GM21423 (cell line): ENCODE measurements around the gene CLCF1.
A peak's percentile ranks its signal among the peaks of the same experiment; 100 is the strongest.

ENCODE experiments used
- ATAC-seq: cut with Tn5 transposase; IDR thresholded peaks from one replicate; pipeline ENCODE4 v1.9.1; 2021; ENCODE audit warnings: mild to moderate bottlenecking, moderate library complexity; ENCODE audit not compliant: unreplicated experiment

Gene CLCF1

DNA sequence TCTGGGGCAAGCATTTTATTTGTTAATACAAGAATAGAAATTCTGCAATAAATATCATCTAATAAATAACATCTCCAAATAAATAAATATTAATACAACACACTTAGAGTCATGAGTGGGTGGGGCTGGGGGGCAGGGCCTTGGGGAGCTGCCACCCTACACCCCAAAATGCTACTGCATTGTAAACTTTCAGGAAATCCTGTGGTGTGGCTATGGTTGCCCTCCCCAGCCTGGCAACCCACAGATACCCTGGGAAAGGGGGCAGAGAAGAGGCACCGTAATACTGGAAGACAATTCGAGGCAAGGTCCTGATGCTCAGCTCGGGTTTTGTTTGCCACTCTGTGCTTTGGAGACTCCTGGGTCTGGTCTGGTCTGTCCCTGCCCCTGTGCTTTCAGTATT, 9.2 kb downstream of the CLCF1 start:
- no peak for ATAC-seq

DNA sequence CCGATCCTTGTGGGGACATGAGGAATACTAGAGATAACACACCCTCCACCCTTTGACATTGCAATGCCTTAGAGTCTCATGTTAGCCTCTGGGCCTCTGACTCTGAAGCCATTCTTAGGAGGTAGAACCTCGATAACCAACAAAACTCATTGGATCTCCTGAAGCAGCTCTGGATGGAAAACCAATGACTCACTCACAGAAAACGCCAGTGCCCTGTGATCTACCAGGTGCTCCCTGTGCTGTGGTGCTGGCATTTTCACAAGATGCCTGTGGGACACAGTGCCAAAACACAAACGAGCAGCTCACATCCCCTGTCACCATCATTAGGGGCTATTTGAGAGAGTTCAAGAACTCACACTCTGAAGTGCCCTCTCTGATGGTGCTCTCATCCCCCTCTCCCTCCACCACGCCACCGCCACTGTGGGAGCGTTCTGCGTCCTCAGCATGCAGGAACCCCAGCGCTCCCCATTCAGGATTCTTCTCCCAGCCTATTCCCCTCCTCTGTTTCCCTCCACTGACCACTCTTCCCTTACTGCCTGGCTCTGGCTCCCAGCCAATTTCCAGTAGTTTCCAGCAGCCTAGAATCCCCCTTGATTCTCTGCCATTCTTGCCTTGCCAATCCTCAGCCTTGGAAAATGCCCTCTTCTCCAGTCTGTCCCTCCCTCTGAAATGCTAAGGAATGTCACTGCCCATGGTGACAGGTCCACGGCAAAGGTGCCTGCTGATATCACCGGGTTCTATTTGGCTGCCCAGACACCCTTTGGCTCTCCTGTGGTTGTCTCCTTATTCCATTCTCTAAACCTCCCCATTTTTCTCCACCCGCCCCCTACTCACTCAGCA, 15.3 kb downstream of the CLCF1 start:
- ATAC-seq, result no peak

- no peak for ATAC-seq
Observed at GRCh38 chr11:67356864-67357561, 16.4 kb downstream of the CLCF1 start.

DNA sequence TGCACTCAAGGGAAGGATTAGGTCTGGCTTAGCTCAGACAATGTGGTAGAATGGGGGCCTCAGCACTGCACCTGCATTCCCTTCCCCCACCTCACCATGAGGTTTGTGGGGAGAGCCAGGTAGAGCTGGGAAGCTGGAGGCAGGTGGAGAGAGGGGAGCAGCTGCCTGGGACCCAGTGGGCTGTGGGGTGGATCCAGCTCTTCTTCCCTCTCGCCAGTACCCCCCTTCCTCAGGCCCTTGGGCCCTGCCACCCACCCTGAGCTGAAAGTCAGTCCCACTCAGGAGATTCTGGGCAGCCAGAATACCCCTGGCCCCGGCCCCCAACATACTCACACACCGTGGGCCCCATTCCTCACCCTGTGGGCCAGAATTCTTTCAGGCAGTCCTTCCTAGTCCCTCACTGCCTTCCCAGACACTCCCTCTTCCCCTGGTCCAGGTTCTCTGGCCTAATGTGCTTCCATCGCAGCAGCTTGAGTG, 17.0 kb downstream of the CLCF1 start:
- ATAC-seq, result no peak

- ATAC-seq, result no peak
Observed at GRCh38 chr11:67355794-67356386, 17.5 kb downstream of the CLCF1 start.

DNA sequence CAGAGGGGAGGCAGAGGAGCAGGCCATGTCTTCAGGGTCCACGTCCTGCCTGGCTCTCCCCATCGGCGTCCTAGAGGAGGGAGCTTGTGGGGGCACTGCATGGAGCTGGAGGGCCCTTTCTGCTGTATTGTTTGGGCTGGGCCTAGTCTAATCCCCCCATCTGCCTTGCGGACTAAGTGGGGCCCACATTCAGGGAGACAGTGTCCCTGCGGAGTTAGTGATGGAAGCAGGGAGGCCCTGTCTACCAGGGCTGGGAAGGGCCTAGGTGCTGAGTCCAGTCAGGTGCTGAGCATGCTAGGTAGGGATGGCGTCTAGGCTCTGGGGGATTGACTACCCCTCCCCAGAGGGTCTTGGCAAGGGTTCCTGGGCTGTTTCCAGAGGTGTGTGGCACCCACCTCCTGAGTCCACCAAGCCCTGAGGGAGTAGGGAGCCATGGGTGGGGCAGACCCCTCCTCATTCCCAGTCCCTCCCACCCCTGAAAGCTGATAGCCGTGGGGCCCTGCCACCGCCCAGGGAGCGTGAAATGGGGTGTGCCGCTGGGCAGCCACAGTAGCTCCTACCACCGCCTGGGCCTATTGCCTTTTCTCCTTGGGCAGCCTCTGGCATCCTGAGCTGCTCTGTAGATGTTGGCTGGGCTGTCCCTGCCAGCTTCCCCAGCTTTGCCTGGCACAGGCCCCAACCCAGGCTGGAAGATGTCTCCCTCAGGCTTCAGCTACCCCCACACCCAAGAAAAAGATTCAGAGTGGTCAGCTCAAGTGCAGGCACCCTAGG, 18.2 kb downstream of the CLCF1 start:
- no peak for ATAC-seq

DNA sequence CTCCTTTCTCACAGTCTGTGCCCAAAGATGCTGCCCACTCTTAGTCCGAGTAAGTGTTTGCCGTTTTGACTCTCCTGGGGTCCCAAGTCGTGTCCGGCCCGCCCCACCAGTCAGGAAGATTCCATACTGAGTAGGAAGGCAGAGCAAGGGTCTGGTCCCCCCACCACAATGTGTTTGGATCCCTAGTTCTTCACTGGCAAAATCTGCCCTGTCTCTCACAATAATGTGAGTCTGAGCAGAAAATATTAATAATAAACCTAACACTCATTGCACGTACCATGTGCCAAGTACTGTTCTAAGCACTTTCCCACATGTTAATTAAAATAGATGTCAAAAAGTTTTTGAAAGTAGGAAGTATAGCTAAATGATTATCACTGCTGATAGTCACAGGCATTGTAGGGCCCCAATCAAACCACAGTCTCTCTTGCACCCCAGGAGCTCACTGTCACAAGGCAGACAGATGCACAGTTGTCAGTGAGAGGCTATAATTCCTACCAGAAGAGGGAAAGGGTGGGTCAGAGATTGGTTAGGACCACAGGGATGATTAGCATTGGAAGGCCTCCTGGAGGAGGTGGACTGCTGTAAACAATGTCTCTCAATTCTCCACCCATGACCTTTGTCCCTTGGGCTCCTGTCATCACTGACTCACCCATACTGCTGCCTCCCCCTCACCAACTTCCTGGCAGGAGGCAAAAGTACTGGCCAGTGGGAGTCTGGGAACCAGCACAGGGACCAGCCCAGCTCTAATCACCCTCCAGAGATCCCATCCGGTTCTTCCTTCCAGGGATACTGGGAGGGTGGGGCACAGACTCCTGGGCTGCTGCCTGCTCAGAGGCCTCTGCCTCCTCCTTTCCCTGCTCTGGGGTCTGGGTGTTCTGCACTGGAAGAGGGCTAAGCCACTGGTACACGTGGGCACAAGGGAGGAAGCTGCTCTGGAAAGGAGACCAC, 19.0 kb downstream of the CLCF1 start:
- no peak for ATAC-seq

GRCh38 chr11:67353317-67354074, 19.9 kb downstream of the CLCF1 start, which contains the start of gene POLD4:
POLD4 (minus strand) TSS chr11:67353546; CDS start chr11:67353399, 147 bp downstream.
- ATAC-seq, result peak; percentile 73

GRCh38 chr11:67352546-67353316, 20.7 kb downstream of the CLCF1 start:
- ATAC-seq, result peak; percentile 8

GRCh38 chr11:67351275-67352005, 22.0 kb downstream of the CLCF1 start:
- ATAC-seq, result no peak

GRCh38 chr11:67349928-67350465, 23.4 kb downstream of the CLCF1 start:
- ATAC-seq, result no peak

DNA sequence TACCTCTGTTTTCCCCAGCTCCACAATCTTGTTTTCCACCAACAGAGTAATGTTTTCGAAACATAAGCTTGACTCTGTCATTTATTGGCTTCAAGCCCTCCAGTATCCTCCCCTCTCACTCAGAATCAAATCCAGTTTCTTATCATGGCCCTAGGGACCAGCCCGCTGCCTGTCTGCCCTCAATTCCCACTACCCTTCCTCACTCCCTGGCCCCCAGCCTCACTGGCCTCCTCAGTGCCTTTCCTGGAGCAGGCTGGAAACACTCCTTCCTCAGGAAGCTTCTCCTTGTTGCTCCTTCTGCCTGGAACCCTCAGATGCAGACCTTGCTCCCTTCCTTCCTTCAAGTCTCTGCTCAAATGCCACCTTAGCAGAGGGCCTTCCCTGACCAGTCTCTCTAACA, 23.9 kb downstream of the CLCF1 start:
- ATAC-seq, result no peak

- ATAC-seq, result no peak
Observed at GRCh38 chr11:67349036-67349435, 24.4 kb downstream of the CLCF1 start.

DNA sequence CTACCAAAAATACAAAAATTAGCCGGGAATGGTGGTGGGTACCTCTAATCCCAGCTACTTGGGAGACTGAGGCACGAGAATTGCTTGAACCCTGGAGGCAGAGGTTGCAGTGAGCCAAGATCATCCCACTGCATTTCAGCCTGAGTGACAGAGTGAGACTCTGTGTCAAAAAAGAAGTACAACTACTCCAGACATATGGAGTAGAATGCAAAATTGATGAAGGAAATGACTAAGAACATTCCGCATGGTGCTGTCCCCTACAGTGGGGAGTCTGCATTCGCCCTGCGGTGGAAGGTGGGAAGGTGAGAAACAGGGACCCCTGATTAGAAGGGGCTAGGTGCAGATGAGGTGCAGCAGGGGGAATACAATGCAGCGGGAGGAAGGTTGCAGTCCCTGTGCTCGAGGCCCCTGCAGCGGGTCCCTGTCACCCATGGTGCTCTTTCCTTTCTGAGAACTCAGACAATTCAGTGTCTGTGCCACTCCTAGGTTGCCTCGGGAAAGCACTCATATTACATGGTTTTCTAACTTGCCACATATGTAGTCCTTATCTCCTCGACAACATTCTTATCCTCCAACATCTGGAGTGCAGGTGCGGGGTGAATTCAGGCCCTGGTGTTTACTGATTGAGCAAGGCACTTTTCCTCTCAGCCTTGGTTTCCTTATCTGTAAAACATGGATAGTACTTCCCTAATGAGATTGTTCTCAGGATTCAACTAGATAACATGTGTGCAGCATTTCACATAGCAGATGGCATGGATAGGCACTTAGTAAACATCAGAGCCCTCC, 25.2 kb downstream of the CLCF1 start:
- ATAC-seq, result no peak

DNA sequence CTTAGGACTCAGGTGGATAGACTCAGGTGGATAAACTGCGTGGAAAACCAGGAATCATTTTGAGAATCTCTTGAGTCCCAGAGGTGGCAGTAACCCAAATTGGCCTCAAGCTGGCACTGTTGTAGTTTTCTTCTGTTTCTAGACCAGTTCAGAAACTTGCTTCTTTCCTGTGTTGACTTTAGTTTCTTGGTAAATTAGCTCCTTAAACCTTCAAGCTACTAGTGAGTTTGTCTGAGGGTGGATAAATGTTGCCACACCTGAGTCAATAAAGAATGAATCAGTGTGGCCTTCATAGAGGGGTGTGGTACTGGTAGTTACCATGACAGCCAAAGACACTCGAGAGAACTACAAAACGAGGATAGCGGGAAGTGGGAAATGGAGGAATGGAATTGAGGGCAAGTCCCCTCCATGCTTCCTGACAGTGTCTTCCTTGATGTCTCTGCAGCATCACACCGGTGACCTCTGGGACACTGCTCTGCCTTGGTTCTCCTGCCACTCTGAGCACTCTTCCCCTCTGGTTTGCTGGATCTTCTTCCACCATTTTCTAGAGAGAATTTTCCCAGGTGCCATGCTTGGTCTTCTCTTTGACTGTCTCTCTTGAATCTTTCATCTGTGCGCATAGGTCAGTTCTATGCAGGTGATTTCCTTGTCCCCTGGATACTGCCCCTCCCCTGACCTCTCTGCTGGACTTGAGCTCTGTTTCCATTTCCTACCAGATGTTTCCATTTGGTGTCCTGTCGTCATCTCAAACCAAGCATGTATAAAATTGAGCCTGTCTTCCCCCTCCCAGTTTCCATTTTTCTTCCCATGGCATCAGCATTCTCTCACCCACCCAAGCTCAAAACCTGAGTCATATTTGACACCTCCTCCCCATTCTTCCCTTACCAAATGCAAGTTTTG, 27.2 kb downstream of the CLCF1 start:
- ATAC-seq, result no peak
